HG03439 (cell line): ENCODE results near the gene CFP.

Experiments used
- ATAC-seq: cut with Tn5 transposase; IDR thresholded peaks from one replicate; pipeline ENCODE4 v1.9.1; 2021; ENCODE audit warnings: mild to moderate bottlenecking, moderate library complexity; ENCODE audit not compliant: unreplicated experiment

CFP gene

GRCh38 chrX:47638816-47639215 is 9.1 kb upstream of the CFP start:
- no peak for ATAC-seq

GRCh38 chrX:47637546-47638195 is 7.9 kb upstream of the CFP start:
- ATAC-seq, result no peak

GRCh38 chrX:47634871-47635575 is 5.3 kb upstream of the CFP start:
- no peak for ATAC-seq

GRCh38 chrX:47633689-47634590 is 4.2 kb upstream of the CFP start:
- ATAC-seq, result no peak

- ATAC-seq, result no peak
These were observed 2.9 kb upstream of the CFP start for GRCh38 chrX:47632666-47633065.

- ATAC-seq, result no peak
These were observed 1.9 kb upstream of the CFP start for GRCh38 chrX:47631676-47632075.

GRCh38 chrX:47628982-47629381 is 748 bp downstream of the CFP start:
- ATAC-seq, result no peak

GRCh38 chrX:47625365-47625764 is 4.4 kb downstream of the CFP start:
- ATAC-seq, result no peak

GRCh38 chrX:47623540-47624027 is 6.1 kb downstream of the CFP start:
- no peak for ATAC-seq

- no peak for ATAC-seq
These were observed 7.9 kb downstream of the CFP start for GRCh38 chrX:47621851-47622250.

- no peak for ATAC-seq
These were observed 9.4 kb downstream of the CFP start for GRCh38 chrX:47620303-47620685.

- ATAC-seq, result peak; percentile 71
These were observed 10.0 kb downstream of the CFP start, which contains the start of gene SYN1 for GRCh38 chrX:47619486-47620302. Gene SYN1 (minus strand): TSS chrX:47619857. CDS start chrX:47619728, 129 bp downstream.

- ATAC-seq, result no peak
These were observed 10.7 kb downstream of the CFP start for GRCh38 chrX:47618923-47619485.

GRCh38 chrX:47614618-47615017 is 15.1 kb downstream of the CFP start:
- no peak for ATAC-seq

- ATAC-seq, result no peak
These were observed 16.6 kb downstream of the CFP start for GRCh38 chrX:47613082-47613481.

- ATAC-seq, result no peak
These were observed 17.3 kb downstream of the CFP start for GRCh38 chrX:47612418-47612817.

GRCh38 chrX:47611926-47612325 is 17.8 kb downstream of the CFP start:
- ATAC-seq, result no peak

GRCh38 chrX:47611489-47611888 is 18.2 kb downstream of the CFP start:
- ATAC-seq, result no peak

- no peak for ATAC-seq
These were observed 19.2 kb downstream of the CFP start for GRCh38 chrX:47610511-47610910.

- no peak for ATAC-seq
These were observed 21.5 kb downstream of the CFP start for GRCh38 chrX:47608130-47608810.
